Nucleus accumbens (tissue), 56 donors: ENCODE measurements around the gene GLCE.

Experiments used
- DNase-seq, 56 donors: peaks; one replicate each; lab custom pipeline; 2025; lab: John Stamatoyannopoulos, UW

GLCE gene

GRCh38 chr15:69160141-69160993 is at the start of gene GLCE:
TSS of gene GLCE (plus strand) at chr15:69160635. CDS start at chr15:69255807, 95,172 bp downstream.
- peak; percentile 62 to 97 (median 94) for DNase-seq

GRCh38 chr15:69114331-69114928 is 46.0 kb upstream of the GLCE start:
- no peak for DNase-seq

GRCh38 chr15:69115031-69115430 is 45.4 kb upstream of the GLCE start:
- DNase-seq: no peak

DNA sequence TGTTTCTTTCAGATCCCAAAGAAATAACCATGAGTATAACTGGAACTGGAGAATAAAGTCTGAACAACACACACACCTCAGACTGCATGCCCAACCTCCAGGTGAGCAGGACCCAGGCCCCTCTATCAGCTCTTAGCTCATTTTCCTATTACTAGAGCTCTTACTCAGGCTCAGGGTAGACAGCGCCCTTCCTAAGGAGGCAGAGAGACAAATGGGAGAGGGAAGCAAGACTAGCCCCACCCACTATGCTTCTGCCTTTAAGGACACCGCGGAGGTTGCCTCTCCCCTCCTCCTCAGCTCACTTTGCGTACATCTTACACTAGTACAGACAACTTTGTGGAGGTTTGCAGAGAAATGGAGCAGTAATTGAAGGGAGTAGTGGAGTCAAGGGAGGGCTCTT is 44.0 kb upstream of the GLCE start:
- no peak for DNase-seq

DNA sequence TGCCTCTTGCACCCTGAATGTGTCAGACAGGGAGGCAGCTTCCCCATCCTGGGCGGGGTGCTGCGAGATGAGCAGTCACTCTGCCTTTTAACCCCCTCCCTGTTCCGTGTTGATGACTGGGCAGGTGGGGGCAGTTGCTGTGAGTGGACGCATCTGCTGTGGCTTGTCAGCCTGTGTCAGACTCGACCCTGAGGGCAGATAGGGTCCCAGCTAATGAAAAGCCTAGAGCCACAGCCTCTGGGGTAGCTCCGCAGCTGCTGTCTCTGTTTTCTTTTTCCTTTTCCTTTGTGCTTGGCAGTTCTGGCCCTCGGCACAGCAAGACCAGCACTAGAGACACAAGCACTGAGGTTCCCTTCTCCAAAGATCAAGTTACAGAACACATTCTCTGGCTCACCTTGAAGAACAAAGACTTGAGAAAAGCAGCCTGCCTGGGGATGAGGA is 43.0 kb upstream of the GLCE start:
- peak in 1 of 56 donors; percentile 35 for DNase-seq

GRCh38 chr15:69118089-69118488 is 42.3 kb upstream of the GLCE start:
- DNase-seq: no peak

DNA sequence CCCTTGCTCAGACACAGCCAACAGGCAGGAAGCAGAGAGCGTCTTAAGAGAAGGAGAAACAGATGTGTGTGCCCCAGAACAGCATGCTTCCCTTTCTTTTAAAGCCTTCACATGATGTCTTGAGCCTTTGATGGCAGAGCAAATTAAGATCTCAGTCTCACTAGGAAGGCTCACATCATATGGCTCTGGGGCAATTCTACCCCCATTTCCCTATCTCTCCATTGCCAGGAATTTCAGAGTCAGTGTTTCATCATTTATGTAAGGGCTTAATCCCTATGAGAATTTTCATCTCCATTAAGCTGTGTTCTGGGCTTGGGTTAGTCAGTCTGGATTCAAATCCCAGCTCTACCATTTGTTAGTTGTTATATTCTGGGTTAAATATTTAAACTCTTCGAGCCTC is 41.4 kb upstream of the GLCE start:
- DNase-seq: no peak

- no peak for DNase-seq
Observed at GRCh38 chr15:69119683-69120395, 40.6 kb upstream of the GLCE start.

DNA sequence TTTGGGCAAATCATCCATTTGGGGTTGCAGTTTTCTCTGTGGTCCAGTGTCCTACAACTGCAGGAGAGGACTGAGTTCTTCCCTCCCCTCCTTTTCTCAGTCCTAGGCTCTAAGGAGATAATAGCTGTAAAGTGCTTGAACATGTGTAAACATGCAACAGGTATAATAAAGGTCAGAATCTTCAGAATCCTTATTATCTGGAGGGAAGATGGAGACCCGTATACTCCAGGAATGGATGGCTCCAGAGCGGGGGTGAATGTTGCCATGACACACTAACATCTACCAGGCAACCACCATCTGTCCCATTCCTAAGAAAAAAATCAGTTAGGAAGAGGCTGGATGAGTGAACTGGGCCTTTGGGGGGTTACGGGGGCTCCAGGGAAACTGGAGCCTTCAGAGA is 39.7 kb upstream of the GLCE start:
- DNase-seq: no peak

- DNase-seq: no peak
Observed at GRCh38 chr15:69121198-69121828, 39.1 kb upstream of the GLCE start.

DNA sequence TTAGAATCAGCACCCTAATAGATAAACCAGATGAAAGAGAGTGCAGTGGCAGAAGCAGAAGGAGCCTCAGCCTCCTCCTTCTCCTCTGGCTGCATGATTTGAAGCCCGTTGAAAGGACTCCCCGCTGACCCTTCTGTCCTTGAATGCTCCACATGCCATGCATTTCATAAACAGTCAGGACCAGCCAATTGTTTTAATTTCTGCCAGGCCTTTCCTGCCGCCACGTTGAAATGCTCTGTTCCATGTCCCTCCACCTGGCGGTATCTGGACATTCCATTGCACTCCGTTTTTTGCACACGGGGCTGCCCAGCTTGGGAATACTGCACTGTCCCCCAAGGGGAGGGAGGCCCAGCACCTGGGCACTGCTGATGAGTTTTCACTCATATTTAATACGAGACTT is 35.2 kb upstream of the GLCE start:
- no peak for DNase-seq

DNA sequence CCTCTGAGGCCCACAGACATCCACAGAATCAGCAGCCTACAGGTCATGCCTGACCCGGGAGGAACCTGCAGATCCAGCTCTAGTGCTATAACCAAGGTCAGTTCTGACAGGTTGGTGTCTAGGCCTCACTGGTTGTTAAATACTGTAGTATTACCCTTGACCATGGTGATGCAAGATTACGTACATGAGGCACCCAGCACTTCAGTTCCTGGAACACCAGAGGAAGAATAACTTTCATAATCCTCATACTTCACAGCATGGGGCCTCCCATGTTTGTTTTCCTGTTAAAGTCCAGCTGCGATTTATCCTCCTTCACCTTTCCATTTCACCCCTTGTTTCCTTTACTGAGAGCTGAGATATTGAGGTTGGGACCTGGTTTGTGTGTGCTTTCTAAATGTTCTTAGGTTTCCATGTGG is 34.4 kb upstream of the GLCE start:
- DNase-seq: no peak

GRCh38 chr15:69127306-69127705 is 33.1 kb upstream of the GLCE start:
- DNase-seq: no peak

DNA sequence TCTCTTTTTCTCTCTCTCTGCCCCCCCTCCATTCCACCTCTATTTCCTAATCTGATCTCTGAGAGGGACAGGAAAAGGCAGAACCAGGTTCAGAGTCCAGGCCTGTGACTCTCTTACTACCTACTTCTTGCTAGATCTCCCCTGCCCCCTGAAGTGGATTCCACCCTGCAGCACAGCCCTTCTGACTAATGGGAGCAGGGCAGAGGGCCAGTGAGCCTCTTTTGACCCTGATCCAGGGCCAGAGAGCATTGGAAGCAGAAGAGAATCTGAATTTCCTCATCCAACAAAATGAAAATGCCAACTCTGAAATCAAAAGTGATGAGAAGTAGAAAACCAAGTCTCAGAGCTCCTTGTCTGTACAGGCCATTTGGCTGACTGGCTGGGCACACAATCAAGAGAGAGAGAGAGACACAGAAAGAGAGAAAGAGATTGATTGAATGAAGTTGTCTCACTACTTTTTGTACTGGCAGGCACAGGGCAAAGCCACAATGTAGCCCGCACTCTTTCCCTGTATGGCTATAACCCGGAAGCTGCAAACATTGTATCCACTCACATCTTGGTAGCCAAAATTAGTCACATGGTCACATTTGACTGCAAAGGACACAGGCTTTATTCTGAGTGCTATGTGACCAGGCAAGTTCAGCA is 31.6 kb upstream of the GLCE start:
- DNase-seq: peak in 3 of 56 donors; percentile 28 to 44 (median 35)

- DNase-seq: peak in 8 of 56 donors; percentile 3 to 45 (median 12)
Observed at GRCh38 chr15:69131362-69132220, 28.8 kb upstream of the GLCE start.

- no peak for DNase-seq
Observed at GRCh38 chr15:69132430-69132829, 28.0 kb upstream of the GLCE start.

DNA sequence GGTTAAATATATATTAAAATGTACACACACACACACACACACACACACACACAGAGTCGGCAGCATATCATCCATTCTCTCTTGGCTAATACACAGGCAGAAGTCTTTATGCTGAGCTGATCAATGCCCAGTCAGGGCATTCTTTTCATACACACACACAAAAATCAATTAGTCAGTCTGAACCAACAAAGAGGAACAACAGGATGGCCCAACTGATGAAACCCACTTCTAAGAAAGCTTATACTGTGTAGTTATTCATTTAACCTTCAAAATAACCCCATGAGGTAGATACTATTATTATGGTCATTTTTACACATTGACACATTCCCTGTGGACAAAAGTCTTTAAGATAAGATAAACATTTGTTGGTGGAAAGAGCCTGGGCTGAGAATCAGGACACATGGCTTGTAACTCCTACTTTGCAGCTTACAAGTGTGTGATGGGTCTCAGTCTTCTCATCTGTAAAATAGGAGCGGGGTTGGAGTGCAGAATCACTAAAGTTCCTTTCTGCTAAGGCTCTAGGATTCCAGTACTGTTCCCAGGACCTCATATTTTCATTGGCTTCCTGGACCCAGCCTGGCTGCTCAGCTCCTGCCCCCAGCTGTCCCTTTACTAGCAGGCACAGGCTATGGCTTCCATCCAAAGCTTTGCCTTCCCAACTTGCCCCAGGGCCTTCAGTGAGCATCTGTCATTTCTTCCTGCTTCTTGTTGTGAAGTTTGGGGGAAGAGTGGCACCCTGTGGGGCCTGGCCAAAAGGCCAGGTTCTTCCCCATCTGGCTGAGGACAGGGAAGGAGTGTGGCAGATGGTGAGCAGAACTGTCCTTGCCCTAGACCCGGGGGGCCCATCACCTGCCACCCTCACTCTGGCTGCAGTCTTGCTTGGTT is 27.2 kb upstream of the GLCE start:
- no peak for DNase-seq

GRCh38 chr15:69133862-69134519 is 26.4 kb upstream of the GLCE start:
- no peak for DNase-seq
